ENCODE results near the gene PTPN3.

PTPN3 gene

GRCh38 chr9:109423877-109424276 is 74.2 kb downstream of the PTPN3 start:
- H2AFZ ChIP-seq (ENCODE audit: low read length, unreplicated experiment): no peak overlapping the region
- no peaks in the 10 kb centered on the region for H3K79me2 ChIP-seq (ENCODE audit: control insufficient read depth, insufficient read depth, low read length, unreplicated experiment)
- no peaks in the 10 kb centered on the region; the same call in 1 of the 2 replicates for H3K36me3 ChIP-seq (ENCODE audit: insufficient read depth, low read length)
- no peaks in the 10 kb centered on the region for H3K4me1 ChIP-seq (ENCODE audit: control insufficient read depth, insufficient read depth, low read length, unreplicated experiment)
- H3K4me3 ChIP-seq (ENCODE audit: low read depth, low read length): no peak overlapping the region
- H3K27ac ChIP-seq (ENCODE audit: low read depth, low read length): no peak overlapping the region
- H3K27me3 ChIP-seq (ENCODE audit: insufficient read depth, low read length): no peaks in the 10 kb centered on the region

GRCh38 chr9:109422641-109423040 is 75.5 kb downstream of the PTPN3 start:
- Histone ChIP-seq H3K27ac (ENCODE audit: low read depth, low read length) (no peak overlapping the region), H3K79me2 (ENCODE audit: control insufficient read depth, insufficient read depth, low read length, unreplicated experiment) (no peaks in the 10 kb centered on the region), H3K27me3 (ENCODE audit: insufficient read depth, low read length) (no peaks in the 10 kb centered on the region), H3K4me3 (ENCODE audit: low read depth, low read length) (no peak overlapping the region), H3K4me1 (ENCODE audit: control insufficient read depth, insufficient read depth, low read length, unreplicated experiment) (no peaks in the 10 kb centered on the region), H2AFZ (ENCODE audit: low read length, unreplicated experiment) (no peak overlapping the region), H3K36me3 (ENCODE audit: insufficient read depth, low read length) (no peaks in the 10 kb centered on the region)

- no peaks in the 10 kb centered on the region for H3K79me2 ChIP-seq (ENCODE audit: control insufficient read depth, insufficient read depth, low read length, unreplicated experiment)
- no peak overlapping the region for H3K4me3 ChIP-seq (ENCODE audit: low read depth, low read length)
- H3K4me1 ChIP-seq (ENCODE audit: control insufficient read depth, insufficient read depth, low read length, unreplicated experiment): no peaks in the 10 kb centered on the region
- no peak overlapping the region for H3K27ac ChIP-seq (ENCODE audit: low read depth, low read length)
- no peaks in the 10 kb centered on the region for H3K36me3 ChIP-seq (ENCODE audit: insufficient read depth, low read length)
- H2AFZ ChIP-seq (ENCODE audit: low read length, unreplicated experiment): no peak overlapping the region
- H3K27me3 ChIP-seq (ENCODE audit: insufficient read depth, low read length): no peaks in the 10 kb centered on the region
Measured at GRCh38 chr9:109421026-109421970, 76.8 kb downstream of the PTPN3 start.

- H3K4me3 ChIP-seq (ENCODE audit: low read depth, low read length): no peak overlapping the region
Measured at GRCh38 chr9:109419531-109419930, 78.6 kb downstream of the PTPN3 start.

GRCh38 chr9:109418827-109419226 is 79.3 kb downstream of the PTPN3 start:
- no peaks in the 10 kb centered on the region for H3K4me1 ChIP-seq (ENCODE audit: control insufficient read depth, insufficient read depth, low read length, unreplicated experiment)
- H3K27ac ChIP-seq (ENCODE audit: low read depth, low read length): no peak overlapping the region
- no peak overlapping the region for H2AFZ ChIP-seq (ENCODE audit: low read length, unreplicated experiment)
- H3K36me3 ChIP-seq (ENCODE audit: insufficient read depth, low read length): no peaks in the 10 kb centered on the region
- H3K79me2 ChIP-seq (ENCODE audit: control insufficient read depth, insufficient read depth, low read length, unreplicated experiment): no peaks in the 10 kb centered on the region
- no peaks in the 10 kb centered on the region for H3K27me3 ChIP-seq (ENCODE audit: insufficient read depth, low read length)
- H3K4me3 ChIP-seq (ENCODE audit: low read depth, low read length): no peak overlapping the region

More at GRCh38 chr9:109419531-109419930, 78.6 kb downstream of the PTPN3 start:
- Histone ChIP-seq H3K27me3 (ENCODE audit: insufficient read depth, low read length) (no peaks in the 10 kb centered on the region), H3K4me1 (ENCODE audit: control insufficient read depth, insufficient read depth, low read length, unreplicated experiment) (no peaks in the 10 kb centered on the region), H3K27ac (ENCODE audit: low read depth, low read length) (no peak overlapping the region), H3K79me2 (ENCODE audit: control insufficient read depth, insufficient read depth, low read length, unreplicated experiment) (no peaks in the 10 kb centered on the region), H2AFZ (ENCODE audit: low read length, unreplicated experiment) (no peak overlapping the region), H3K36me3 (ENCODE audit: insufficient read depth, low read length) (no peaks in the 10 kb centered on the region)

- no peak overlapping the region for H3K4me3 ChIP-seq (ENCODE audit: low read depth, low read length)
- no peaks in the 10 kb centered on the region for H3K27me3 ChIP-seq (ENCODE audit: insufficient read depth, low read length)
- no peak overlapping the region for H2AFZ ChIP-seq (ENCODE audit: low read length, unreplicated experiment)
- no peaks in the 10 kb centered on the region for H3K79me2 ChIP-seq (ENCODE audit: control insufficient read depth, insufficient read depth, low read length, unreplicated experiment)
- H3K27ac ChIP-seq (ENCODE audit: low read depth, low read length): no peak overlapping the region
- H3K4me1 ChIP-seq (ENCODE audit: control insufficient read depth, insufficient read depth, low read length, unreplicated experiment): no peaks in the 10 kb centered on the region
- H3K36me3 ChIP-seq (ENCODE audit: insufficient read depth, low read length): no peaks in the 10 kb centered on the region
Measured at GRCh38 chr9:109417585-109418544, 80.2 kb downstream of the PTPN3 start.

GRCh38 chr9:109417054-109417453 is 81.1 kb downstream of the PTPN3 start:
- Histone ChIP-seq H2AFZ (ENCODE audit: low read length, unreplicated experiment) (no peak overlapping the region), H3K36me3 (ENCODE audit: insufficient read depth, low read length) (no peaks in the 10 kb centered on the region), H3K4me1 (ENCODE audit: control insufficient read depth, insufficient read depth, low read length, unreplicated experiment) (no peaks in the 10 kb centered on the region), H3K4me3 (ENCODE audit: low read depth, low read length) (no peak overlapping the region), H3K79me2 (ENCODE audit: control insufficient read depth, insufficient read depth, low read length, unreplicated experiment) (no peaks in the 10 kb centered on the region), H3K27me3 (ENCODE audit: insufficient read depth, low read length) (no peaks in the 10 kb centered on the region), H3K27ac (ENCODE audit: low read depth, low read length) (no peak overlapping the region)

GRCh38 chr9:109416135-109416706 is 81.9 kb downstream of the PTPN3 start:
- Histone ChIP-seq H3K4me3 (ENCODE audit: low read depth, low read length) (no peak overlapping the region), H3K79me2 (ENCODE audit: control insufficient read depth, insufficient read depth, low read length, unreplicated experiment) (no peaks in the 10 kb centered on the region), H3K27ac (ENCODE audit: low read depth, low read length) (no peak overlapping the region), H3K27me3 (ENCODE audit: insufficient read depth, low read length) (no peaks in the 10 kb centered on the region), H3K4me1 (ENCODE audit: control insufficient read depth, insufficient read depth, low read length, unreplicated experiment) (no peaks in the 10 kb centered on the region), H2AFZ (ENCODE audit: low read length, unreplicated experiment) (no peak overlapping the region), H3K36me3 (ENCODE audit: insufficient read depth, low read length) (no peaks in the 10 kb centered on the region)

GRCh38 chr9:109414125-109414785 is 83.9 kb downstream of the PTPN3 start:
- no peaks in the 10 kb centered on the region for H3K79me2 ChIP-seq (ENCODE audit: control insufficient read depth, insufficient read depth, low read length, unreplicated experiment)
- no peak overlapping the region for H3K4me3 ChIP-seq (ENCODE audit: low read depth, low read length)
- no peak overlapping the region for H2AFZ ChIP-seq (ENCODE audit: low read length, unreplicated experiment)
- no peaks in the 10 kb centered on the region for H3K36me3 ChIP-seq (ENCODE audit: insufficient read depth, low read length)
- no peaks in the 10 kb centered on the region for H3K4me1 ChIP-seq (ENCODE audit: control insufficient read depth, insufficient read depth, low read length, unreplicated experiment)
- H3K27me3 ChIP-seq (ENCODE audit: insufficient read depth, low read length): no peaks in the 10 kb centered on the region
- no peak overlapping the region for H3K27ac ChIP-seq (ENCODE audit: low read depth, low read length)

DNA sequence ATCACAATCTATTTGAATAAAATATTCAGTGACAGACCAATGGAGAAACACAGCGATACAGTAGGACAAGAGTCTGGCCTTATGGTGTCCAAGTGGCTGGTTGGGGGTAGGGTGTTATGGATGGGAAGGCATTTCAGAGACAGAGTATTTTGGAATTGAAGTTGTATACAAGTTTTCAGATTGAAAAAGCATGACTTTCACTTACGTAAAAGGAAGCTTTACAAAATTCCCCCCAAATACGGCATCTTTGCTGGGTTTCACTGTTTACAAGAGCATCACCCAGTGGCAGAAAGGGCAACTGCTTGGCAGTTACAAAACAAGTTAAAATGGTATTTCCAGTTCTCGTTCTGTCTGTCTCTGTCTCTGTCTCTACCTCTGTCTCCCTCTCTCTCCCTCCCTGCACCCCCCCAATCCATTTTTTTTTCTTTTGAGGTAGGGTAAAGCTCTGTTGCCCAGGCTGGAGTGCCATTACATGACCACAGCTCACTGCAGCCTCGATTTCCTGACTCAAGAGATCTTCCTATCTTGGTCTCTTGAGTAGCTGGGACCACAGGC is 86.2 kb downstream of the PTPN3 start:
- no peaks in the 10 kb centered on the region for H3K27me3 ChIP-seq (ENCODE audit: insufficient read depth, low read length)
- no peak overlapping the region for H3K4me3 ChIP-seq (ENCODE audit: low read depth, low read length)
- H2AFZ ChIP-seq (ENCODE audit: low read length, unreplicated experiment): no peak overlapping the region
- no peaks in the 10 kb centered on the region for H3K36me3 ChIP-seq (ENCODE audit: insufficient read depth, low read length)
- no peak overlapping the region for H3K27ac ChIP-seq (ENCODE audit: low read depth, low read length)
- no peaks in the 10 kb centered on the region for H3K79me2 ChIP-seq (ENCODE audit: control insufficient read depth, insufficient read depth, low read length, unreplicated experiment)
- no peaks in the 10 kb centered on the region for H3K4me1 ChIP-seq (ENCODE audit: control insufficient read depth, insufficient read depth, low read length, unreplicated experiment)
